ENCODE results near the gene LIN37.
A peak's percentile ranks its signal among the peaks of the same experiment; 100 is the strongest.
"Not testable (repeated sequence)": the region's sequence is repeated elsewhere in the genome, so short reads cannot be mapped to it uniquely, and the experiment has no call there.

LIN37 gene

GRCh38 chr19:35789978-35790944 lies 41.9 kb downstream of the LIN37 start:
- DNase-seq (ENCODE audit: insufficient read length, low spot score): no peak
- no peak for FAIRE-seq
- TF ChIP-seq, protein P1, sequence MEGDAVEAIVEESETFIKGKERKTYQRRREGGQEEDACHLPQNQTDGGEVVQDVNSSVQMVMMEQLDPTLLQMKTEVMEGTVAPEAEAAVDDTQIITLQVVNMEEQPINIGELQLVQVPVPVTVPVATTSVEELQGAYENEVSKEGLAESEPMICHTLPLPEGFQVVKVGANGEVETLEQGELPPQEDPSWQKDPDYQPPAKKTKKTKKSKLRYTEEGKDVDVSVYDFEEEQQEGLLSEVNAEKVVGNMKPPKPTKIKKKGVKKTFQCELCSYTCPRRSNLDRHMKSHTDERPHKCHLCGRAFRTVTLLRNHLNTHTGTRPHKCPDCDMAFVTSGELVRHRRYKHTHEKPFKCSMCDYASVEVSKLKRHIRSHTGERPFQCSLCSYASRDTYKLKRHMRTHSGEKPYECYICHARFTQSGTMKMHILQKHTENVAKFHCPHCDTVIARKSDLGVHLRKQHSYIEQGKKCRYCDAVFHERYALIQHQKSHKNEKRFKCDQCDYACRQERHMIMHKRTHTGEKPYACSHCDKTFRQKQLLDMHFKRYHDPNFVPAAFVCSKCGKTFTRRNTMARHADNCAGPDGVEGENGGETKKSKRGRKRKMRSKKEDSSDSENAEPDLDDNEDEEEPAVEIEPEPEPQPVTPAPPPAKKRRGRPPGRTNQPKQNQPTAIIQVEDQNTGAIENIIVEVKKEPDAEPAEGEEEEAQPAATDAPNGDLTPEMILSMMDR (IDR thresholded peaks at IDR 0.05; ENCODE audit: insufficient read depth, missing control alignments): no peak

DNA sequence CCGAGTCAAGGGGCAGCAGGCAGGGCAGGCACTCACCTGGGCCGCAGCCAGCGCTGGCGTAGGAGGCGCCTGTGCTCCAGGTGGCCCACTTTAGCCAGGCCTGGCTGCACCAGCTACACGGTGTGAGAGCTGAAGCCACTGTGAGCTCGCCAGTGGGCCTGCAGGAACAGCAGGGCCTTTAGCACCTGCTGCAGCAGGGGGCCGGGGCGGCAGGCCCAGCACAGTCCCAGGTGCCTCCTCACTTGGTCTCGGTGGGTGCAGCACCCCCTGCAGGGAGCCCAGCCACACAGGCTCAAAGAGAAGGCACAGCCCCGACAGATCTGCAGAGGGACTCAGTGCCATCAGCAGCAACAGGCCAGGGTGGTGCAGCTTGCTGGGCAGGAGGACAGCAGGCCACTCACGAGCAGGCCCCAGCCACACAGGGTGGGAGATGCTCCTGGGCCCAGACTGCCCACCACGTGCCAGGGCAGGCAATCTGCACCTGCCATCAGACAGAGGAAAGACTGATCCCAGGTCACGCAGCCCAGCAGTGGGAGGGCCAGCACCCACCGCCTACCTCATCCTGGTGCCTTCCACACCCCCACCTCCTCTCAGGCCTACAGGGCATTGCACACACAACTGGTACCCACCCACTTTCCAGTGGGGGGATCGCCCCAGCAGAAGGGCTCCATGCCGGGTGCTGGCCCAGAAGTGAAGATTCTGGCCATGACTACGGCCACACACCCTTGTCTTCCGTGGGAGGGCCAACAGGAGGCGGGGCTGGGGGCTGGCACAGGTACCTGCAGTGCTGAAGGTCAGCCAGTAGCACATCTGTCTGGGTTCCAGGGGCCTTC lies 42.8 kb downstream of the LIN37 start:
- TF ChIP-seq, protein P1 (IDR thresholded peaks at IDR 0.05; ENCODE audit: insufficient read depth, missing control alignments): peak; percentile 21
- no peak for FAIRE-seq
- no peak for DNase-seq (ENCODE audit: insufficient read length, low spot score)

DNA sequence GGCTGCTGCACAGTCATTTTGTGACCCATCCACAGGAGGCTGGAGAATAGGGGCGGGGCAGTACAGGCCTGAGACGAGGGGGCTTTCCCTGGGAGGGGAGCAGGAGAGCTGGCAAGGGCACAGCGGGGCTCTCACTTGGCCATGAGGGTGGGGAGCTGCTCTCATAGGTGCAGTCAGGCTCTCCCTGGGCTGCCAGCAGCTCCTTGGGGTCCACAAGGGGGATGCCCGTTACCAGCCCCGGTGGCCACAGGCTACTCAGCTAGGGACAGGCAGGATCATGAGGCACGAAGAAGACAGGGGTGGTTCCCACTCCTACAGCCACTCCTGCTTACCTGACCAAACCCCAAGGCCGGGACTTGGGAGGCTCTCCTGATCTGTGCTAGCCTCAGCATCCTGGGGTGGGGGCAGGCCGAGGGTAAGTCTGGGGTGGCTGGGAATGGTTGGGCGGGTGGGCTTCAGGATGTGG lies 43.5 kb downstream of the LIN37 start:
- TF ChIP-seq, protein P1 (IDR thresholded peaks at IDR 0.05; ENCODE audit: insufficient read depth, missing control alignments): no peak
- no peak for FAIRE-seq

GRCh38 chr19:35792312-35792711 lies 43.9 kb downstream of the LIN37 start:
- TF ChIP-seq, protein P1 (IDR thresholded peaks at IDR 0.05; ENCODE audit: insufficient read depth, missing control alignments): no peak
- DNase-seq (ENCODE audit: insufficient read length, low spot score): no peak
- no peak for FAIRE-seq

More for the DNA sequence above, 43.5 kb downstream of the LIN37 start:
- no peak for DNase-seq (ENCODE audit: insufficient read length, low spot score)

DNA sequence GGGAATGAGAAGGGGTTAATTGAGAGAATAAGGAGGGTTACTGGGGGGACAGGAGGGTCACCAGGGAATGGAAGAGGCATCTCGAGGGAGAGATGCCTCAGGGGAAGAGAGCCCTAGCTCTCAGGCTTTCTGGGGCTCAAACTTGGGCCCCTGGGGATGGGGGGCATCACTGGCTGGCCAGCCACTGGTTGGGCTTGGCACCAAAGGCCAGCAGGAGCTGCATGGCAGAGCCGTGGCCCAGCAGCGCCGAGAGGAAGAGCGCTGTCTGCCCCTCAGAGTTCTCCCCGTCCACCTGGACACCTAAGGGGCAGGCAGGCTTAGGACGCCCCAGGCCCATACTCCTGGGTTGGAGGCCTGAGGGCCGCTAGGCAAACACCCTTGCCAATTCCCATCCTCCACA lies 44.5 kb downstream of the LIN37 start:
- FAIRE-seq (no peak), DNase-seq (ENCODE audit: insufficient read length, low spot score) (no peak)
- TF ChIP-seq, protein P1 (IDR thresholded peaks at IDR 0.05; ENCODE audit: insufficient read depth, missing control alignments): no peak

DNA sequence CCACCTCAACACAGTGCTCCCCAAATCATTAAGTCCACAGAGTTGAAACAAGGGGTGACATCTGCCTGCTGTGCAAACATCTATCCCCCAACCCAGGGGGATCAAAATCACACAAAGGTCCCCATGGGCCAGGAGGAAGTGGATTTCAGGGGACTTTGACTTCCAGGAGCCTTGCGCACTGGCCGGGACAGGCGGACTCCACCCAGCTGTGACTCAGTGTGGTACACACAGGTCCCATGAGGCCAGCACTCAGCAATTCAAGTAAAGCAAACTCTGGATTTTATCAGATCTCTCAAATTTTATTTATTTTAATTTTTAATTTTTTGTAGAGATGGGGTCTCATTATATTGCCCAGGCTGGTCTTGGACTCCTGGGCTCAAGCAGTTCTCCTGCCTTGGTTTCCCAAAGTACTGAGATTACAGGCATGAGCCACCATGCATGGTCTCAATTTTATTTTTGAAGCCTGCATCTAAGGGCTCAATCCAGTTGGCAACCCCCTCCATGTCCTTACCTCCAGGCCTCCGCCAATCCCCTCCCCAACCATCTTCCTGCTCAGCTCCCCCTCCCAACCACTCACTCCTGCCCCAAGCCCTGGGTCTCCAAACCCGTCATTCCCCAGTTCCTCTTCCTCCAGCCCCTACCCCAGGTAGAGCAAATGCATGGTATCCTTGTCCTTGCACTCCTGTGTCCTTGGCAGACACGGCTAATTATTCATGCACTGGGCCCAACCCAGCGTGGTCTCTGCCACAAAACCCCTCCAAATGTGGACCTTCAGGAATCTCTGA lies 45.2 kb downstream of the LIN37 start:
- FAIRE-seq: no peak
- no peak for DNase-seq (ENCODE audit: insufficient read length, low spot score)
- TF ChIP-seq, protein P1 (IDR thresholded peaks at IDR 0.05; ENCODE audit: insufficient read depth, missing control alignments): no peak

DNA sequence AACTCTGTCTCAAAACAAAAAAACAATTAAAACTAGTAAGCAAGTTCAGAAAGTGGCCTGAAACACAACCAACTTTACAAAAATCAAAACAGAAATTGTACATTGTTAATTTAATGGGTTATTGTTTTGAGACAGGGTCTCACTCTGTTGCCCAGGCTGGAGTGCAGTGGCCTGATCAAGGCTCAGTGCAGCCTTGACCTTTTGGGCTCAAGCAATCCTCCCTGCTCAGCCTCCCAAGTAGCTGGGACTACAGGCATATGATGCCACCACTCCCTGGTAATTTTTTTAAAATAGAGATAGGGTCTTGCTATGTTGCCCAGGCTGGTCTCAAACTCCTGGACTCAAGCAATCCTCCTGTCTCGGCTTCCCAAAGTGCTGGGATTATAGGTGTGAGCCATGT lies 47.2 kb downstream of the LIN37 start:
- DNase-seq (ENCODE audit: insufficient read length, low spot score); FAIRE-seq: not testable (repeated sequence)

Data from D721Med (cell line).